Suprapubic skin (tissue), 4 donors: ENCODE results near the gene SPOP. TPM values are rescaled to one million over a fixed set of nuclear protein-coding genes. Genes with fewer than 3 reads are reported as not detected.
A peak's percentile ranks its signal among the peaks of the same experiment; 100 is the strongest.

Experiments used
- DNase-seq, 2 donors: peaks; one replicate each; pipeline ENCODE4 v3.0.0-alpha.2; 2019; ENCODE audit warnings: low spot score in 2 of 2
- H3K27ac ChIP-seq: fragments of 200-600 bp; sonication (generic); one replicate; pipeline ENCODE4 v1.5.1; 2019
- H3K27me3 ChIP-seq: fragments of 200-600 bp; sonication (generic); one replicate; pipeline ENCODE4 v1.5.1; 2019
- H3K36me3 ChIP-seq: fragments of 200-600 bp; sonication (generic); one replicate; pipeline ENCODE4 v1.5.1; 2019
- H3K4me1 ChIP-seq: fragments of 200-600 bp; sonication (generic); one replicate; pipeline ENCODE4 v1.5.1; 2019
- H3K4me3 ChIP-seq: fragments of 200-600 bp; sonication (generic); one replicate; pipeline ENCODE4 v1.5.1; 2019; ENCODE audit warnings: mild to moderate bottlenecking
- H3K9me3 ChIP-seq: fragments of 200-600 bp; sonication (generic); one replicate; pipeline ENCODE4 v1.5.1; 2019
- EP300 ChIP-seq: sonication (generic); formaldehyde crosslinking; IDR thresholded peaks from one replicate; pipeline ENCODE4 v1.6.1; 2017; ENCODE audit warnings: antibody characterized with exemption
- POLR2A ChIP-seq, 2 donors: fragments of 450-650 bp; IDR thresholded peaks; one replicate each; pipeline ENCODE4 v1.6.1; 2017; ENCODE audit warnings: antibody characterized with exemption in 2 of 2, mild to moderate bottlenecking in 2 of 2, moderate library complexity in 2 of 2
- POLR2AphosphoS5 ChIP-seq, 3 donors: sonication (generic); formaldehyde crosslinking; IDR thresholded peaks; one replicate each; pipeline ENCODE4 v1.6.1; 2017; ENCODE audit warnings: antibody characterized with exemption in 3 of 3
- WGBS: methylation state at CpG from one replicate; pipeline ENCODE4 v1.1.5; 2018; 5-methylcytosine and 5-hydroxymethylcytosine counted together
- total RNA-seq, 4 donors: library from RNA; depleted of rRNA; stranded (reverse); fragments of >200 nt; gene quantifications; one replicate each; pipeline ENCODE4 v1.1.0, GENCODE V29; 2016
- TF ChIP-seq, protein P1 (sequence below), 2 donors: fragments of 200-600 bp in 1 of 2; fragments of 450-650 bp in 1 of 2; sonication (generic) in 1 of 2; IDR thresholded peaks; one replicate each; pipeline ENCODE4 v1.5.1; 2016 to 2019; ENCODE audit warnings: antibody characterized with exemption in 2 of 2, mild to moderate bottlenecking in 1 of 2, moderate library complexity in 1 of 2

Gene SPOP
- total RNA-seq, 4 donors from 2014 or later, result 26.1 to 59.3 (median 41.7) TPM

- Histone ChIP-seq H3K27me3 (no peaks in the 10 kb centered on the region), H3K4me3 (peak overlapping the region; percentile 89), H3K4me1 (peaks cover 27% of the 10 kb centered on the region), H3K36me3 (peaks cover 51% of the 10 kb centered on the region), H3K27ac (peak overlapping the region; percentile 94), H3K9me3 (no peaks in the 10 kb centered on the region)
- TF ChIP-seq, protein P1, sequence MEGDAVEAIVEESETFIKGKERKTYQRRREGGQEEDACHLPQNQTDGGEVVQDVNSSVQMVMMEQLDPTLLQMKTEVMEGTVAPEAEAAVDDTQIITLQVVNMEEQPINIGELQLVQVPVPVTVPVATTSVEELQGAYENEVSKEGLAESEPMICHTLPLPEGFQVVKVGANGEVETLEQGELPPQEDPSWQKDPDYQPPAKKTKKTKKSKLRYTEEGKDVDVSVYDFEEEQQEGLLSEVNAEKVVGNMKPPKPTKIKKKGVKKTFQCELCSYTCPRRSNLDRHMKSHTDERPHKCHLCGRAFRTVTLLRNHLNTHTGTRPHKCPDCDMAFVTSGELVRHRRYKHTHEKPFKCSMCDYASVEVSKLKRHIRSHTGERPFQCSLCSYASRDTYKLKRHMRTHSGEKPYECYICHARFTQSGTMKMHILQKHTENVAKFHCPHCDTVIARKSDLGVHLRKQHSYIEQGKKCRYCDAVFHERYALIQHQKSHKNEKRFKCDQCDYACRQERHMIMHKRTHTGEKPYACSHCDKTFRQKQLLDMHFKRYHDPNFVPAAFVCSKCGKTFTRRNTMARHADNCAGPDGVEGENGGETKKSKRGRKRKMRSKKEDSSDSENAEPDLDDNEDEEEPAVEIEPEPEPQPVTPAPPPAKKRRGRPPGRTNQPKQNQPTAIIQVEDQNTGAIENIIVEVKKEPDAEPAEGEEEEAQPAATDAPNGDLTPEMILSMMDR (IDR thresholded peaks at IDR 0.05), result no peak
- no peak for TF ChIP-seq POLR2A (IDR thresholded peaks at IDR 0.05)
- no peak for TF ChIP-seq EP300
- no peak for TF ChIP-seq POLR2AphosphoS5 (IDR thresholded peaks at IDR 0.05)
- DNase-seq, result peak in 1 of 2 donors; percentile 71
- WGBS, result 38% methylated on average over 15 of the region's 15 CpGs
These were observed 30.8 kb upstream of the SPOP start for GRCh38 chr17:49708515-49709183.

GRCh38 chr17:49707608-49708514 is 30.0 kb upstream of the SPOP start, which contains the start of gene SLC35B1:
SLC35B1 (minus strand) TSS chr17:49707964; CDS start chr17:49707833, 131 bp downstream.
- DNase-seq, result peak; percentile 99 to 100
- peaks cover 27% of the 10 kb centered on the region for H3K4me1 ChIP-seq
- WGBS, result 1% methylated on average over 32 of the region's 53 CpGs

GRCh38 chr17:49707246-49707607 is 29.3 kb upstream of the SPOP start:
- Histone ChIP-seq H3K27me3 (no peaks in the 10 kb centered on the region), H3K4me3 (peak overlapping the region; percentile 89), H3K36me3 (peaks cover 51% of the 10 kb centered on the region), H3K27ac (peak overlapping the region; percentile 94), H3K4me1 (peaks cover 27% of the 10 kb centered on the region), H3K9me3 (no peaks in the 10 kb centered on the region)
- under 1% methylated on average over 12 of the region's 12 CpGs for WGBS
- TF ChIP-seq EP300 (no peak), POLR2A (IDR thresholded peaks at IDR 0.05) (no peak)
- TF ChIP-seq, protein P1 (IDR thresholded peaks at IDR 0.05), result no peak
- no peak for DNase-seq

More at GRCh38 chr17:49707608-49708514, 30.0 kb upstream of the SPOP start, which contains the start of gene SLC35B1:
- Histone ChIP-seq H3K4me3 (peak within 1 kb of the TSS; percentile 89), H3K27ac (peak within 1 kb of the TSS; percentile 94), H3K9me3 (no peaks in the 10 kb centered on the region), H3K36me3 (peaks cover 51% of the 10 kb centered on the region), H3K27me3 (no peaks in the 10 kb centered on the region)
- peak in 1 of 3 donors; percentile 63 for TF ChIP-seq POLR2AphosphoS5 (IDR thresholded peaks at IDR 0.05)
- TF ChIP-seq, protein P1 (IDR thresholded peaks at IDR 0.05), result peak; percentile 61 to 70
- TF ChIP-seq EP300, result no peak
- peak in 1 of 2 donors; percentile 50 for TF ChIP-seq POLR2A (IDR thresholded peaks at IDR 0.05)

GRCh38 chr17:49705254-49705653 is 27.4 kb upstream of the SPOP start:
- Histone ChIP-seq H3K4me1 (peaks cover 27% of the 10 kb centered on the region), H3K36me3 (peaks cover 56% of the 10 kb centered on the region), H3K4me3 (no peak overlapping the region), H3K9me3 (no peaks in the 10 kb centered on the region), H3K27me3 (no peaks in the 10 kb centered on the region), H3K27ac (no peak overlapping the region)
- no peak for TF ChIP-seq POLR2AphosphoS5 (IDR thresholded peaks at IDR 0.05)
- no peak for TF ChIP-seq EP300
- TF ChIP-seq POLR2A (IDR thresholded peaks at IDR 0.05), result no peak
- no peak for DNase-seq

GRCh38 chr17:49703557-49704277 is 25.8 kb upstream of the SPOP start:
- Histone ChIP-seq H3K36me3 (peaks cover 66% of the 10 kb centered on the region), H3K27ac (no peak overlapping the region), H3K27me3 (no peaks in the 10 kb centered on the region), H3K9me3 (no peaks in the 10 kb centered on the region), H3K4me3 (no peak overlapping the region), H3K4me1 (peaks cover 21% of the 10 kb centered on the region)
- no peak for DNase-seq
- WGBS, result 52% methylated on average over 6 of the region's 6 CpGs
- no peak for TF ChIP-seq EP300
- TF ChIP-seq, protein P1 (IDR thresholded peaks at IDR 0.05), result peak in 1 of 2 donors; percentile 38
